Duodenal mucosa (tissue), 2 donors: Measurements from ENCODE around the gene FOXJ3.

ENCODE experiments used
- H3K27ac ChIP-seq: one replicate; pipeline ENCODE4 v1.7.0; 2013; ENCODE audit warnings: low read depth, low read length
- H3K27me3 ChIP-seq, 2 donors: one replicate each; pipeline ENCODE4 v1.7.0; 2013; ENCODE audit warnings: low read length in 2 of 2, control low read depth in 1 of 2; ENCODE audit not compliant: insufficient read depth in 2 of 2, control insufficient read depth in 1 of 2
- H3K36me3 ChIP-seq, 2 donors: one replicate each; pipeline ENCODE4 v1.7.0; 2013; ENCODE audit warnings: low read length in 2 of 2, control low read depth in 1 of 2; ENCODE audit not compliant: insufficient read depth in 2 of 2, control insufficient read depth in 1 of 2
- H3K4me1 ChIP-seq, 2 donors: one replicate each; pipeline ENCODE4 v1.7.0; 2013; ENCODE audit warnings: low read length in 2 of 2, control low read depth in 1 of 2; ENCODE audit not compliant: insufficient read depth in 2 of 2, control insufficient read depth in 1 of 2
- H3K4me3 ChIP-seq, 2 donors: one replicate each; pipeline ENCODE4 v1.7.0; 2013; ENCODE audit warnings: low read length in 2 of 2, low read depth in 1 of 2
- H3K9ac ChIP-seq, 2 donors: one replicate each; pipeline ENCODE4 v1.7.0; 2013; ENCODE audit warnings: low read length in 2 of 2, low read depth in 1 of 2
- H3K9me3 ChIP-seq, 2 donors: one replicate each; pipeline ENCODE4 v1.7.0; 2013; ENCODE audit warnings: low read length in 2 of 2, control low read depth in 1 of 2; ENCODE audit not compliant: control insufficient read depth in 1 of 2

Gene FOXJ3

DNA sequence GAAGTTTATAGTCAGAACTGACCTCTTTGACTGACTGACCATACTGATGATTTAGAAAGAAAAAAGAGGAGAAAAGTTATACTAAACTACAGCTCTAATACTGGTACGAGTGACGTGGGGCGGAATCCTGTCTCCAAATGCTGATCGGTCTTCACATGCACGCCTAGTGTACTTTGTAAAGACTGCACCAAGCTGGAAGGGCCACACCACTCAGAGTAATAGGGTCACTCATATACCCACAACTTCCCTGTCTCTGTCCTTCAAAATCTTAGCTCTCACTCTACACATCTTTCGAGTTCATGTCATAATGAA is 151.1 kb downstream of the FOXJ3 start:
- no peak overlapping the region for H3K9ac ChIP-seq
- no peak overlapping the region for H3K27ac ChIP-seq
- H3K9me3 ChIP-seq = no peaks in the 10 kb centered on the region

DNA sequence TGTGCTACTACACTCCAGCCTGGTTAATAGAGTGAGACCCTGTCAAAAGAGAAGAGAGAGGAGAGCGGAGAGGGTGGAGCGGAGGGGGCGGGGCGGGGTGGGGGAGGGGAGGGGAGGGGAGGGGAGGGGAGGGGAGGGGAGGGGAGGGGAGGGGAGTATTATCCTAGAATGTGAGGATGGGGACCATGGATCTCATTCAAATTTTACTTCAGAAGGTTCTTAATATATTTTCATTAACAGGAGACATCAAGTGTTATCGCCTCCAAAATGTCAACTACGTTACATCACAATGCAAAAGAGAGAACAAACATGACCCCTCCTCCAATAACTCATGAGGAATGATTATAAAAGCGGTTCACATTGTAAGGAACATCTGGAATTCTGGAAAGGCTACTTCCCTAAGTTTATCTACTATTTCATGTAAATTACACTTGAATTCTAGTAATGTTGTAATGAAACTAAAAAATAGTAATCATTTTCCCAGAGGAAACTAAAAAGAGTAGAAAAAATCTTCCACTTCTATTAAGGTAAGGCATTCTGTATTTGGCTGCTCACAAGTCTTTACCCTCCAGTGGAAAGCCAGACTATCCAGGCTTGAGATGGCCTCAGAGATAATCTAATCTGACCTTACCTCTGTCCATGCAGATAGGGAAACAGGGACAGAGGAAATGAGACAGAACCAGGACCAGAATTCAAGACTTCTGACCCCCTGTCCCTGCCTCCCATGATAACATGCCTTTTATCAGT is 151.7 kb downstream of the FOXJ3 start:
- H3K9me3 ChIP-seq = no peaks in the 10 kb centered on the region

More for the DNA sequence above, 151.1 kb downstream of the FOXJ3 start:
- Histone ChIP-seq H3K27me3 (no peaks in the 10 kb centered on the region), H3K4me1 (no peaks in the 10 kb centered on the region), H3K4me3 (no peak overlapping the region), H3K36me3 (peaks cover 21 to 50% of the 10 kb centered on the region in 2 donors)

DNA sequence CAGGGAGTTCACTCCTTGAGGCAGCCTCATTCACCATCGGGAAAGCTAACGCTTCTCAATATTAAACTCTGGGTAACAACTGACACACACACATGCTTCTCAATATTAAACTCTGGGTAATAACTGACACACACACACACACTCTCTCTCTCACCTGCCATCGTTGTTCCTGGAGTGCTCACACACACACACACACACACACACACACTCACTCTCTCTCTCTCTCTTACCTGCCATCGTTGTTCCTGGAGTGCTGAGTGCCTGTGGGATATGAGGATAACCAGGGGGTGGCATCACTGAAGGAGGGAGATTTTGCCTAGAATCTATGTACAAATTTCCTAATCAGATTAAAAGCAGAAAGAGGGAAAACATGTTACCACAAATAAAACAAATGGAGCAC is 153.3 kb downstream of the FOXJ3 start:
- Histone ChIP-seq H3K4me1 (peaks cover 0 to 3% of the 10 kb centered on the region in 2 donors), H3K36me3 (peaks cover 12 to 36% of the 10 kb centered on the region in 2 donors), H3K4me3 (no peak overlapping the region), H3K27me3 (no peaks in the 10 kb centered on the region), H3K9me3 (no peaks in the 10 kb centered on the region), H3K9ac (no peak overlapping the region), H3K27ac (no peak overlapping the region)

More for the DNA sequence above, 151.7 kb downstream of the FOXJ3 start:
- no peak overlapping the region for H3K9ac ChIP-seq
- no peaks in the 10 kb centered on the region for H3K4me1 ChIP-seq
- no peaks in the 10 kb centered on the region for H3K27me3 ChIP-seq
- no peak overlapping the region for H3K27ac ChIP-seq
- H3K4me3 ChIP-seq = no peak overlapping the region
- H3K36me3 ChIP-seq = peaks cover 17 to 44% of the 10 kb centered on the region in 2 donors

DNA sequence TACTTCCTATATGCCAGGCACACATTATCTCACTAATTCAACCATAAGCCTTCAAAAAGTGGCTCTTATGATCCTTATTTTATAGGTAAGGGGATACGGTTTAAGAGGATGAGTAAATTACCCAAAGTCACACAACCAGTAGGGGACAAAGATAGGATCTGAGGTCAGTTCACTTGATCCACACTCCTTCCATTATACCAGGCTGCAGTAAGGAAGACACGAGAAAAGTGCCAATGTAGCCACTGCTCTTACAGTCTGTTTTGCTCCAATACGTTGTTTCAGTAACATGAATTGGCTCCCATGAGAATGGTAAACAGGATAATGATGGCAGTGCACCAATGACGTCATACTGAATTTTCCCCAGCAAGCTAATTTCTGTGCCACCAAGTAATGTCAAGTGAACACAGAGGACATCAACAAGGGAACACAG is 155.1 kb downstream of the FOXJ3 start:
- H3K27me3 ChIP-seq = no peaks in the 10 kb centered on the region
- H3K9ac ChIP-seq = no peak overlapping the region
- no peaks in the 10 kb centered on the region for H3K9me3 ChIP-seq
- no peak overlapping the region for H3K27ac ChIP-seq
- no peak overlapping the region for H3K4me3 ChIP-seq
- H3K4me1 ChIP-seq = peaks cover 0 to 3% of the 10 kb centered on the region in 2 donors
- H3K36me3 ChIP-seq = peaks cover 11 to 29% of the 10 kb centered on the region in 2 donors

DNA sequence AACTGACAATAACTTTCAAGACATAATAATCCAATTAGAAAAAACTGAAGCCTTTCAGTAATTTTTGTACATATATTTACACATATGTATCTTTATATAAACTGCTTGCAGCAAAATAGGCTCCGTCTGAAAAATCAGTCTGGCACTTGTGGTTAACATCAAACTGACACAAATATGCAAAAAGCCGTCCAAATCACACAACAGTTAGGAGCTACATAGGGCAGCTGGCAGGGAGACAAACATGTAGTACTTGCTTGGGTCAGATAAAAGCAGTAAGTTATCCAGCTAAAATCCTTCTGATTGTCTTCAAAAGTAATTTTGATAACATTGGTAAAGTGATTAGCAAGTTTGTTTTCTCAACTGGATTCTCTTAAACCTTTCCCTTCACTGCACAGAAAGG is 155.8 kb downstream of the FOXJ3 start:
- Histone ChIP-seq H3K4me3 (no peak overlapping the region), H3K9me3 (no peaks in the 10 kb centered on the region), H3K4me1 (peaks cover 0 to 3% of the 10 kb centered on the region in 2 donors), H3K27me3 (no peaks in the 10 kb centered on the region), H3K27ac (no peak overlapping the region), H3K36me3 (peaks cover 5 to 24% of the 10 kb centered on the region in 2 donors), H3K9ac (no peak overlapping the region)

DNA sequence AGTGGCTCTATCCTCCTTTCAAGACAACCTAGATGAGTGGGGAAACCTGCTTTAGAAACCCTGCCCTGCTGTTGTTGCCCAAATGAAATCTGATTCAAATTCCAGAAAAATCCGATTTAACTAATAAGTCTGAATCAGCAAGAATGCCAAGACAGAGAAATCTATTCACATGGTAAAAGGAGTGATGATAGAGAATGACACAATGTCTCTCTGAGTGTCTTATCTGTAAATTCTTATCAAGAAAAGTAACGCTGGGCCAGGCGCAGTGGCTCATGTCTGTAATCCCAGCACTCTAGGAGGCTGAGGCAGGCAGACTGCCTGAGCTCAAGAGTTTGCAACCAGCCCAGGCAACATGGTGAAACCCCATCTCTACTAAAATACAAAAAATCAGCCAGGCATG is 156.8 kb downstream of the FOXJ3 start:
- H3K36me3 ChIP-seq = peaks cover 5 to 24% of the 10 kb centered on the region in 2 donors
- no peaks in the 10 kb centered on the region for H3K27me3 ChIP-seq
- no peaks in the 10 kb centered on the region for H3K9me3 ChIP-seq
- no peak overlapping the region for H3K27ac ChIP-seq
- H3K4me3 ChIP-seq = no peak overlapping the region
- H3K4me1 ChIP-seq = peaks cover under 1 to 6% of the 10 kb centered on the region in 2 donors
- no peak overlapping the region for H3K9ac ChIP-seq

DNA sequence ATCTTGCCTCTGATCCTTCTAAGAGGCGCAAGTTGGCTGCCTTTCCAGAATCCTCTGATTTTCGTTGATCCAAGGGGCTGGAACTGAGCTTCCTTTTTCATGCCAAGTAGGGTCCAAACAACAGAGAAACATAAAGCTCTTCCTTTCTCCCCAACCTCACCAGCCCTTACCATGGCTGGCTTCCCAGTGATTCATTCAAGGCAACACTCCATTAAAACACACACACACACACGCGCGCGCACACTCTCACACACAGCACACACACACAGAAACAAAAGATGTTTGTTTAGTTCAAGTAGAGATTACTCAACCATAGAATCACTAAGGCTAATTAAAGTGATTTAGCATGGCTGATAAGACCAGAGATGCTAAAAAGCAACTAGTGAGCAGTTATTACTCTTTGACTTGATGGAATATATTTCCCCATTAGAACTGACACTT is 157.5 kb downstream of the FOXJ3 start:
- Histone ChIP-seq H3K9ac (no peak overlapping the region), H3K4me1 (peaks cover 7 to 13% of the 10 kb centered on the region in 2 donors), H3K27ac (no peak overlapping the region)

DNA sequence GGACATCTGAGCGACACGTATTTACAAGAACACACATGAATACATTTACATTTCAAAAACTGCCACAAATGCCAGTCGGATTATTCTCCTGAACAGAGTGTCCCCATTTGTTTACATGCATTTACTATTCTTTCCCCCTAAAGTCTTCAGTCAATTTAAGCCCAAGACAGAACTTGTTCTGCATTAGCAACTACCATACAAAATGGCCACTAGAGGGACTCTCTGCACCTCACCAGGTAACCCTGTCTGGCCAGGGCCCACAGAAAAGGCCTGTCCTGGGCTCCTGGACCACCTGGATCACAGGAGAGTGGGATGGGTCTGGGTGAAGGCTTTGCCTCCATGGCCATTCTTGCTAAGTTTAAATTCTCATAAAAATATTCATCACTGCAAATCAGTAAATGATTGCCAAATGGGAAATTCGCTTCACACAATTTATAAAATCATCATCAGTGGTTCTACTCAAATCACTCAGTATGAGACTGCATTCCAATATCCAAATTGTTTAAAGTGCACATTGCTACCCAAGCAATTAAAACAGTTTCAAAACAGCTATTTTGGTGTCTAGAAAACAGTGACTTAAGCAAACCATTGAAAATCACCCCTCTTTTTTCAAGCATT is 158.0 kb downstream of the FOXJ3 start:
- H3K9me3 ChIP-seq = no peaks in the 10 kb centered on the region
- H3K4me1 ChIP-seq = peaks cover 12 to 18% of the 10 kb centered on the region in 2 donors
- no peak overlapping the region for H3K4me3 ChIP-seq
- H3K36me3 ChIP-seq = peaks cover 5 to 21% of the 10 kb centered on the region in 2 donors
- H3K27me3 ChIP-seq = no peaks in the 10 kb centered on the region
- no peak overlapping the region for H3K27ac ChIP-seq
- no peak overlapping the region for H3K9ac ChIP-seq

More for the DNA sequence above, 157.5 kb downstream of the FOXJ3 start:
- Histone ChIP-seq H3K9me3 (no peaks in the 10 kb centered on the region), H3K4me3 (no peak overlapping the region), H3K36me3 (peaks cover 5 to 24% of the 10 kb centered on the region in 2 donors), H3K27me3 (no peaks in the 10 kb centered on the region)

DNA sequence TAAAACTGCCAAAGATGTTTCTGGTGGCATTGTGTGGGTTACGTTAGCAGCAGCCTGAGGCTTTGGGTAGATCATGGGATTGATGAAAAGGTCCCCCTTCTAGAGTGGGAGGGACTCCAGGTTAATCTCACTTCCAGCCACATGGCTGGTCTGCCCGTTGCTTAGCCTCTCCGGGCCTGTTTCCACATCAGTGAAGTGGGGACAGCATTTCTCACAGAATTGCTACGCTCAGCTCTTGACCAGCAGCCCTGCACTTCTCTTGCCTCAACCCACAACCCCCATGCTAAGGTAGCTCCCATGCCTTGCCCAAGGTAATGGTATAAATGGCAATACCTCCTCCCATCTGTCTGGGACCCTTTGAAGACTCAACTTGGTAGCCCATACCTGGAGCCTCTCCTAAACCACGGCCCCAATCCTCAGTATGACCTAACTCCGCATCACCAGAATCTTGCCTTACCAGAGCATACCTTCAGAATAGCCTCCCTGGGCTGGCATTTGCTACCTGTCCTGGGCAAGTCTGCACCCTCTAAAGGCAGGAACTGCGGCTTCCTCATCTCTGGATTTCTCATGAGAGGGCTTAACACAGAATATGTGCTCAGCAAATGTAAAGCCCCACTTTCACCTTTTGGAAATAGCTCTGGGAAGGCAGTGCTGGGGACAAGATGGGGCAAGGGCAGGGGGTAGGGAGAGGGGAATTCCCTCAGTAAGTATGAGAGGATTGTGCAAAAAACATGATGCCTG is 159.6 kb downstream of the FOXJ3 start:
- Histone ChIP-seq H3K27ac (no peak overlapping the region), H3K27me3 (no peaks in the 10 kb centered on the region), H3K36me3 (peaks cover 0 to 11% of the 10 kb centered on the region in 2 donors), H3K9ac (no peak overlapping the region), H3K4me1 (peaks cover 19 to 33% of the 10 kb centered on the region in 2 donors), H3K9me3 (no peaks in the 10 kb centered on the region), H3K4me3 (no peak overlapping the region)
